Loucy (cell line): Measurements from ENCODE around the gene CDH4.

Experiments
- EZH2phosphoT487 ChIP-seq: fragments of 200-600 bp; IDR thresholded peaks from 2 replicates; pipeline ENCODE4 v1.6.1; 2018; ENCODE audit warnings: antibody characterized with exemption, mild to moderate bottlenecking, moderate library complexity, borderline replicate concordance
- TF ChIP-seq, protein P1 (sequence below): fragments of 200-600 bp; sonication (generic); conservative IDR thresholded peaks from 2 replicates; pipeline ENCODE4 v1.5.1; 2014; ENCODE audit warnings: mild to moderate bottlenecking, antibody characterized with exemption, low read length

- TF ChIP-seq, protein P1, sequence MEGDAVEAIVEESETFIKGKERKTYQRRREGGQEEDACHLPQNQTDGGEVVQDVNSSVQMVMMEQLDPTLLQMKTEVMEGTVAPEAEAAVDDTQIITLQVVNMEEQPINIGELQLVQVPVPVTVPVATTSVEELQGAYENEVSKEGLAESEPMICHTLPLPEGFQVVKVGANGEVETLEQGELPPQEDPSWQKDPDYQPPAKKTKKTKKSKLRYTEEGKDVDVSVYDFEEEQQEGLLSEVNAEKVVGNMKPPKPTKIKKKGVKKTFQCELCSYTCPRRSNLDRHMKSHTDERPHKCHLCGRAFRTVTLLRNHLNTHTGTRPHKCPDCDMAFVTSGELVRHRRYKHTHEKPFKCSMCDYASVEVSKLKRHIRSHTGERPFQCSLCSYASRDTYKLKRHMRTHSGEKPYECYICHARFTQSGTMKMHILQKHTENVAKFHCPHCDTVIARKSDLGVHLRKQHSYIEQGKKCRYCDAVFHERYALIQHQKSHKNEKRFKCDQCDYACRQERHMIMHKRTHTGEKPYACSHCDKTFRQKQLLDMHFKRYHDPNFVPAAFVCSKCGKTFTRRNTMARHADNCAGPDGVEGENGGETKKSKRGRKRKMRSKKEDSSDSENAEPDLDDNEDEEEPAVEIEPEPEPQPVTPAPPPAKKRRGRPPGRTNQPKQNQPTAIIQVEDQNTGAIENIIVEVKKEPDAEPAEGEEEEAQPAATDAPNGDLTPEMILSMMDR, result no peak
- TF ChIP-seq EZH2phosphoT487, result no peak
Observed at GRCh38 chr20:61604549-61604948, 352.5 kb downstream of the CDH4 start.
